GM21515 (cell line): ENCODE data around the gene KLHDC4.

ENCODE experiments used
- ATAC-seq: cut with Tn5 transposase; IDR thresholded peaks from one replicate; pipeline ENCODE4 v1.9.1; 2021; ENCODE audit not compliant: unreplicated experiment

KLHDC4 gene

DNA sequence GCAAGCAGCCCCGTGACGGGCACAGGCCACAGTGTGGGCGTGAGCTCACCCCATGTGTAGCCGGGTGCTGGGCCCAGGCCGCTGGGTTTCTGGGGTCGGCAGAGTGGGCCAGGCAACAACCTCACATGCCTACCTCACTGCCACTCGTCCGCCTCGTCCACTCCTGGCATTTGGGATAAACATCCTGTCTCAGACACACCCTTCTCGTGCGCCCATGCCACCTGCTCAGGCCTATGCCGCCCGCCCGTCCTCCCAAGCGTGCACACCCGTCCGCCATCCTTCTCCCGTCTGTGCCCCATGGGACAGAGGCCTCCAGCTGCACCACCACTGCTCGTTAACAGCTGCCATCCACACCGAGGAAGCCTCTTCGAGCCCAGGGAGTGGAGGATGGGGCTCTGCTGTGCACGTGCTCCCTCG lies 64.3 kb downstream of the KLHDC4 start:
- no peak for ATAC-seq

DNA sequence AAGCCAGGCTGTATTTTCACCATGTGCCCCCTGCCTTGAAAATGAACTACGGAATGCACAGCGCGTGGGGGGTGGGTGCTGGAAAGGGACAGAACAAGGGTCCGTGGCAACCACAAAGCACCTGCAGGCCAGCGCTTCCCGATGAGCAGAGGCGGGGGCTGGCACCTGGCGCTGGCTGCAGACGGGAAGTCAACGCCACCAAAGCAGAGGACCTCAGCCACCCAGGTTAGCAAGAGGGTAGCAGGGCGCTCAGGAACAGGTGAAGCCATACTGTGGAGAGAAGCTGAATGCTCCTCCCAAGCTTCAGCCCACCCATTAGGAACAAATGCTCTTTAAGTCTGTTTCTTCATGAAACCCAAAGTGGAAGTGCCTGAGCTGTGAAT lies 64.7 kb downstream of the KLHDC4 start:
- ATAC-seq = no peak

DNA sequence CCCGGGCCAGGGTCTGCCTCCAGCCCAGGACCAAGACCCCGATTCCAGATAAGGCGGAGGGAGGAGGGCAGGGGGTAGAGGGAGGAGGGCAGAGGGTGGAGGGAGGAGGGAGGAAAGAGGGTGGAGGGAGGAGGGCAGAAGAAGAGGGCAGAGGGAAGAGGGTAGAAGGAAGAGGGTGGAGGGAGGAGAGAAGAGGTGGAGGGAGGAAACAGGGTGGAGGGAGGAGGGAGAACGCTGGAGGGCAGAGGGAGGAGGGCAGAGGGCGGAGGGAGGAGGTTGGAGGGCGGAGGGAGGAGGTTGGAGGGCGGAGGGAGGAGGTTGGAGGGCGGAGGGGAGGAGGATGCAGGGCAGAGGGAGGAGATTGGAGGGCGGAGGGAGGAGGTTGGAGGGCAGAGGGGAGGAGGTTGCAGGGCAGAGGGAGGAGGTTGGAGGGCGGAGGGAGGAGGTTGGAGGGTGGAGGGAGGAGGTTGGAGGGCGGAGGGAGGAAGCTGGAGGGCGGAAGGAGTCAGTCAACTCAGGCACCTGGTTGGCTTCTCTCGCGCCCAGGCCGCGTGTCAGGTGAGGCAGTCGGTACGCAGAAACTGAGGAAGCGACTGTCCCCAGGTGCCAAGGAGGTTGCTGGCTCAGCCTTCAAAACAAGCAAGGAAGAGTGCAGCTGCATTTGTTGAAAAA lies 65.2 kb downstream of the KLHDC4 start:
- ATAC-seq = no peak

DNA sequence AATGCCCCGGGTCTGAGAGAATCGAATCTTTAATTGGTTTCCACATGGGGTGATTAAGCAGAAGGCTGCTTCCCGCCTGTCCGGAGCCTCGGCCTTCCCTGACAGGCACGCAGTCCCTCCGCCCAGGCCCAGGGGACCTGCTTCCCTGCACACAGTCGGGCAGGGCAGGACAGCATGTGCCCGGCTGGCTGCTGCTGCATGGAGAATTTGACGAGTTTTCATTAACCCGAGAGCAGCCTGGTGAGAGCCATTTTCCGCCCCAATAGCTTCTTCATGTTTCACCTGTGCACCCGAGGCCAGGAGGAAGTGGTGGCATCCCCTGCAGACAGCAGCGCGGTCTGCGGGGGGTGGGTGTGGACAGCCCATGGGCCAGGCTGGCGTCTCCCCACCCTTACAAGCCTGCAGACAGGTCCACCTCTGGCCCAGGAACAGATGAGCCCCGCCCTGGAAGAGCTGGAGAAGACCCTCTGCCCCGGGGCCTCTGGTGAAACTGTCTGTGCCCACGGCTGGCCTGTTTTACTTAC lies 67.0 kb downstream of the KLHDC4 start:
- no peak for ATAC-seq

DNA sequence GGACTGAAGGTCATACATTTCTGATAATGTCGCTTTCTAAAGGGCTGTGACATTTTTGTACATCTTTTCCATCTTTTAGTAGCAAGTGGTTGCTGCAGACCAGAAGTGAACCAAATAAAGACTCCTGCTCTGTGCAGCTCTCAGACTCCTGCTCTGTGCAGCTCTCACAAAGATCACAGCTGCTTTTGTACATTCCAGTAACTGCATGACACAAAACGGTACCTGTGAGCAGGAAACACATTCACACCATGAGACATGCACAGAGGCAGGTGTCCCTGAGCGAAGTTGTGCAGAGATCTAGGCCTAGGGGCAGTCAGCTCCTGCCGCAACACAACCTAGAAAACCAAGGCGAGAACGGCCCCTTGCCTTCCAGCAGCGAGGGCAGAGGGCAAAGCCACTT lies 67.5 kb downstream of the KLHDC4 start:
- ATAC-seq = no peak

DNA sequence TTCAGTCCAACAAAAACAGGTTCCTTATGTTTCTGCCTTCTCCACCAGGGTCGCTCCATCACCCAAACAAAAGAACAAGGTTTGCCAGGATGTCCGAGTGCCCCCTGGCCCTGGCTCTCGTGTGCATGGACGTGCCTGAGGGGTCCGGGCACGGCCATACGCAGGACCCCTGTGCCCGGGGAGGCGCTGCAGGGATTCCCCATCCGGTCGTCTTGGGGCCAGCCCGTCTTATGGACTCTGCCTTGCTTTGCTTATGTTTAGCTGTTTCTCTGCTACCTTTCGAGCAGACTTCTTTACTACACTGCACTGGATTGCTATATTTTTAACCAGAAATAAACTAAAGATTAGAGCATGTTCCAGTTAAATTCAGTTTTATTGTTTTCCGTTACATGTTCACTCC lies 68.0 kb downstream of the KLHDC4 start:
- ATAC-seq = no peak

DNA sequence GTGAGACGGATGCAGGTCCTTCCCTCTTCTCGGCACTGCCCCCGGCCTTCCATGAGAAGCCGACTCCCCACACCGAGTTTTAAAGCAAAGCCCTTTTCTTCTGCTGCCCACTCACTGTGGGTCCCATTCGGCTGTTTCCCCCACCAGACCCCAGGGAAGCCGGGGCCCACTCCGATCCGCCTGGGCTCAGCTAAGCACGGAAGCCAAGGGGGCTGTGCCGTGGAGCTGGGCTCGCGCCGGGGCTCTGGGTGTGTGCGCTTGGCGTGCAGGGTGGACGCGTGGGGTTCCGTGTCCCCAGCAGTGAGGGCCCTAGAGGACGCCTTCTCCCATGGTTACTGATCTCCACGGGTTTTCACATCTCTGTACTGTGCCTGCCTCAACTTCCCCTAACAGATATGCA lies 68.5 kb downstream of the KLHDC4 start:
- ATAC-seq = no peak

DNA sequence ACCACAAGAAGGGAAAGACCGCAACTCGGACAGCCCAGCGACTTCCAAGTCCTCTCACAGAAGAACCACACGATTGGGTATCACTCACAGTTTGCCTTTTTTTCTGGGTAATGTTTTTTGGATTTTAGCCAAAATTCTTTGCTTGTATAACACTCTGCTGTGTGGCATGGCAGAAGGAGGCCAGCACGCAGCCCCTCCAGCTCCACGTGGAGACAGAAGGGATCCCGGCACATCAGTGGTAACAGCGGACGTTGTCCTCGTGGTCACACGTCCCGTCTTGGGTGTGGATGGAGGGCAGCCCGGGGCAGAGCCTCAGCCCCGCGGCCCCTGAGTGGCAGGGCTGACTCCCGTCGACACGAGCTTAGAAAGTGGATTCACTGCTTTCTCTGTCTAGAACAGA lies 69.1 kb downstream of the KLHDC4 start:
- no peak for ATAC-seq

DNA sequence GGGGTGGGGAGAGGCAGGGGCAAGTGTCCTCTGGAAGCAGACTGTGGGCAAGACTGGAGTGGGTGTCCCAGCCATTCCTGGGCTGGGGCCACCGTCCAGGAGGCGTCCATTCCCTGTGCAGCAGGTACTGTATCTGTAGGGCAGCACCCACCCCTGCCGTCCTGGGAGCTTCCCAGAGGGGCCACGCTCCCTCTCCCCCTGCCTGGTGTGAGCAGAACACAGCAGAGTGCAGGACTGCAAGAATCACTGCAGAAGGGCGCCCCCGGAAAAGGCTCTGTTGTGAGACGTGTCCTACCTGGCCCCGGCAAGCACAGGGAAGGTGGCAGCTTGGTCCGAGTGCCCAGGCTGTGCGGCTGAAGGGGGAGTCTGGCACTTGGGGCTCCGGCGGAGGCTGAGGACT lies 70.3 kb downstream of the KLHDC4 start:
- no peak for ATAC-seq

DNA sequence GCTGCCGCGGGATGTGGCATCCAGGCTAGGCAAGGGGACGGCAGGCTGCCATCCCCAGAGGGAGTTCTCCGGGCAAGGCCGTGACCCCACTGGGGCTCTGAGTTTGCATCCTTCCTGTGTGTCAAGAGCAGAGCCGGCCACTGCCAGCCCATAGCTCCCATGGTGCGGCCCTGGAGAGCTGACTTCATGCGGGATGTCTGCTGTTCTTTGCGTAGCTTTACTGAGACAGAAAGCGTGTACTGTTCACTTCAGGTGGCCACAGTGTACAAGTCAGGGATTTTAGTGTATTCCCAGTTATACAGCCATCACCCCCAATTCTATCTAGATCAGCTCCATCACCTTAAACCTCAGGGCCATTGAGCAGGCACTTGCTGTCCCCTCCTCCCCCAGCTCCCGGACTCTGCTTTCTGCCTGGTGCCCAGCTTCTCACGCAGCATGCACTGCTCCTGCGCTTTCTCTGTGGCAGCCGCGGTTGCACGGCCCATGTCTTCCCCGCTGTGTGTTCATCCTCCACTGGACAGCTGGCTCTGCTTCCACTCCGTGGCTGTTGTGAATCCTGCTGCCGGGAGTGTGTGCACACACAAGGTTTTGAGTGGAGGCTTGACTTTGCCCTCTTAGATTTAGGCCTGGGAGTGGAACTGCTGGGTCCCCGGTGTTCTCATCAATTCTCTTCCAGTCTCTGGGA lies 71.2 kb downstream of the KLHDC4 start:
- no peak for ATAC-seq

DNA sequence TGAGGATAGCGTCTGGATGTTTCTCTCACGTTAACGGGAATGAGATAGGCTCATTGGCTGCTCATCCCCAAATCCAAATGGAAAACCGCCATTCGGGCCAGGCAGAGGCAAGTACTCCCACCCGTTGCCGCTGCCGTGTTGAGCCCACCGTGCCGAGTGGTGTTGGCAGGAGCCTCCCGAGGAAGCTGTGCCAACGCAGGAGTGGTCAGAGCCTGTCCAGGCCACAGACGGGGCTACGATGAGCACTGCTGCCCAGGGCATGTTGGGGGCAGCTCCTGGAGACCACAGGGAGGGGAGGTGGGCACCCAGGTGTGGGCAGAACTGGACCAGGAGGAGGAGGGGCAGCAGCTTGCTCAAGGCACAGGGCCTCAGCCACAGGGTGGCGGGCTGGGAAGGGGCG lies 72.0 kb downstream of the KLHDC4 start:
- ATAC-seq = no peak

DNA sequence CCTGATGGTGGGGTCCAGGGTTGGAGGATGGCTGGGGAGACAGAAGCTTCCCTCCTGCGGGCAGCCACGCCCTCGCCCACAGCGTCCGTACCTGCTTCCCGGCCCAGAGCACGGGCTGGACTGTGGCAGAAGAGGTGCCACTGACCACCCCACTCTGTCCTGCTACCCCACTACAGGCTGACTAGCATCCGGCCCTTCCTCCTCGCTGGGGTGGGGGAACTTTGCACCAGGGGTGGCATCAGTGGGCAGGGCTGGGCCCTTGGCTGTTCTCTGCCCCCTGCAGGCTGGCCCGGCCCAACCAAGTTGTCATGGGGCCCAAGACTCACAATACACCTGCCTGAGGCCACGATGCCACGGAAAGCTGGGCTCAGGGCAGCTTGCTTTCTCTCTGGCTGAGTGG lies 73.0 kb downstream of the KLHDC4 start:
- ATAC-seq = no peak

DNA sequence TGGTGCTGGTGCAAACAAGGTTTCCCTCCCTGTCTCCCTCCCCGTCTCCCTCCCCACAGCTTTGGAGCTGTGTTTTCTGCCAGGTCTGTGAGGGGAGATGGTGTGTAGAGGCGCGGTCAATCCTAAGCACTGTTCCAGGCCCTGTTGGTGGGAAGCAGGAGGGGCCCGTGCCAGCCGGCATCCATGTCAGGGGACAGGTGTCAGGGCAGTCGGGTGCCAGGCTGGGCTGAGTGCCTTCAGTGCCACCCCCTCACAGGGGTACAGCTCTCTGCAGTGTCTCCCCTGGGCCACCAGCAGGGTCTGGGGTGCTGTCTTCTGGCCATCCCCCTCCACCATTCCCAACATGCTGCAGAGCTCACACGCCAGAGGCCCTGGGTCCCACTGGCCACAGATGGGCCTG lies 73.6 kb downstream of the KLHDC4 start:
- no peak for ATAC-seq

DNA sequence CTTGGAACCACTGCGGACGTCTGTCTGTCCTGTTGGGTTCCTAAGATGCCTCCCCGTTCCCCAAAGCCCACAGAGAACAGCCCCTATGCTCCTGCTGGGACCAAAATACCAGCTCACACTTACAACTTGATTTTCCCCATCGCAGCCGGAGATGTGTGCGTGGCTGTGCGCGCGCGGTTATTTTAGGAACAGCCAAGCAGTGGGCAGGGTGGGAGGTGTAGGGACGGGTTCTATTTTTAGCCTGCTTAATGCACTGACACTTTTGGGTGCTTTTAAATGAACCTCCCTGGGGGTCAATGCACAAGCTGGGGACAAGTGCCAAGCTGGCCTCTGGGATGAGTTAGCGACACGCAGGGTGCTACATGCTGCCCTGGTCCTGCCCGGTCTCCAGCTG lies 74.1 kb downstream of the KLHDC4 start:
- ATAC-seq = no peak

DNA sequence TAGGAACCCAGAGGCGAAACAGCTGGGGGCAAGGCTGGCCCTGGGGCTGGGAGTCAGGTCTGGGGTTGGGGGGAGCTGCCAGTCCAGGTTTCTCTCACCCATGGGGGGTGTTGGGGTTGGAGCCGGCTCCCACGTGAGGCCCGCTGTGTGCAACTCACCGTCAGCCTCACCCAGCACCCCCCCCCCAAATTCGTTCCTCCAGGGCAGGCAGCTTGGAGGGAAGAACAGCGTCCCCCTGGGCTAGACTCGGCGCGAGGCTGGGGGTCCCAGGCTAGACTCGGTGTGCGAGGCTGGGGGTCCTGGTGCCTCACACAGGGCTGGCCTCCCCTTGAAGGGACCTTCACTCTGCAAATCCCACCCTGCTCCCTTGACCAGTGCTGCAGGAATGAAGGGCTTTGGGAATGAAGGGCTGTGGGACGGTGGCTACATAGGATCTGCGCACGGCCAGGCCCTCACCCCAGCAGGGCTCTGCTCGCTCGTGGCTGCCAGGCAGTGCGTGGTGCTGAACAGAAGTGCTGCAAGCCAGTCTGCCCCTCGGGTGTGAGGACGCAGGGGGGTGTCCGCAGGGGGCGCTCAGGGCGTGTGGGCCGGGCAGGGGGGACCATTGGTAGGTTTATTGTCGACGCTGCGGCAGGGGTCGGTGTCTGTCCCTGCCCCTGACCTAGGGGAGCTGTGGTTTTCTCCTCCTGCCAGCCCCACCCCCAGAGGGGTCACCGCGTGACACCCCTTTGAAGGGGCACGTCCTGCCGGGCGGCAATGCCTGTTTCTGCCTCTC lies 74.7 kb downstream of the KLHDC4 start:
- ATAC-seq = no peak

DNA sequence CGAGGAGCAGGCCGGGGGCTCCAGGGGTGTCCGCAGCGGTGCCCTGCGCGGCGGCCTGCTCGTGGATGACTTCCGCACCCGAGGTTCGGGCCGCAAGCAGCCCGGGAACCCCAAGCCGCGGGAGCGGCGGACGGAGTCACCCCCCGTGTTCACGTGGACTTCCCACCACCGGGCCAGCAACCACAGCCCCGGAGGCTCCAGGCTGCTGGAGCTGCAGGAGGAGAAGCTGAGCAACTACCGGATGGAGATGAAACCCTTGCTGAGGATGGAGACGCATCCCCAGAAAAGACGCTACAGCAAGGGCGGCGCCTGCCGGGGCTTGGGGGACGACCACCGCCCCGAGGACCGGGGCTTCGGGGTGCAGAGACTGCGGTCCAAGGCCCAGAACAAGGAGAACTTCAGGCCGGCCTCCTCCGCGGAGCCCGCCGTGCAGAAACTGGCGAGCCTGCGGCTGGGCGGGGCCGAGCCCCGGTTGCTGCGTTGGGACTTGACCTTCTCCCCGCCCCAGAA lies 75.8 kb downstream of the KLHDC4 start:
- no peak for ATAC-seq

DNA sequence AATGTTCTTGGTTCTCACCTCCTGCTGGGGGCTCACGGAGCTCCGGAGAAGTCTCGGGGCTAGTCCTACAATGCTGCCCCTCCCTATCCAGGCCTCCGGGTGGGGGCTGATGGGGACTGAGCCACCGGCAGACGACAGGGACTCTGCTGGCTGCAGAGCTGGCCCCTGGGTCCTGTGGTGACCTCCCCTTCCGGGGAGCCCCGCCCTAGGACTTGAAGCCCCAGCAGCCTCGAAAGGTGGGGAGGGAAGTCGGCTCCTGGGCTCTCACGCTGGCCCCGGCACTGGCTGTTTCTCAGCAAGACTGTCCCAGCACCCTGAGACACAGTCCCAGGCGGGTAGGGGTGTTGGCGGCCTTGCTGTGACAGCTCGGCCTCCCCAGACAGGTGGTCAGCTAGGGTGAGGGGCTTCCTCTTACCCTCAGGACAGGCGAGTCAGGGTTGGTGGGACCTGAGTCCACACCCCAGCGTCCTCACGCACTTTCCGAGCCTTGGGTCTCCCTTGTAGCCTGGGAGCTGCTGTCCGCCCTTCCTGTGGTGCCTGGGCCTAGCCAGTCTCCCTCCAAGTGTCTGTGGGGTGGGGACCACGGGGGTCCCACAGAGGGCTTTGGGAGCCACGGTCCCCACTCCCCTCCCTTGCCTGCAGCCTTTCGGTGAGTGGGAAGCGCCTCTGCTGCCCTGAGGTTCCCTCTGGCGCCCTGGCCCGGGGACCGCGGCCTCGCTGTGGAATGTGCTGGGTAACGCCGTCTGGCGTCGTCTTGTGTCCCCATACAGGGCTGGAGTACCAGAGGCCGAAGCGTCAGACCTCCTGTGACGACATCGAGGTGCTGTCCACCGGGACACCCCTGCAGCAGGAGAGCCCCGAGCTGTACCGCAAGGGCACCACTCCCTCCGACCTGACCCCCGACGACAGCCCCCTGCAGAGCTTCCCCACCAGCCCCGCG lies 76.6 kb downstream of the KLHDC4 start:
- no peak for ATAC-seq

DNA sequence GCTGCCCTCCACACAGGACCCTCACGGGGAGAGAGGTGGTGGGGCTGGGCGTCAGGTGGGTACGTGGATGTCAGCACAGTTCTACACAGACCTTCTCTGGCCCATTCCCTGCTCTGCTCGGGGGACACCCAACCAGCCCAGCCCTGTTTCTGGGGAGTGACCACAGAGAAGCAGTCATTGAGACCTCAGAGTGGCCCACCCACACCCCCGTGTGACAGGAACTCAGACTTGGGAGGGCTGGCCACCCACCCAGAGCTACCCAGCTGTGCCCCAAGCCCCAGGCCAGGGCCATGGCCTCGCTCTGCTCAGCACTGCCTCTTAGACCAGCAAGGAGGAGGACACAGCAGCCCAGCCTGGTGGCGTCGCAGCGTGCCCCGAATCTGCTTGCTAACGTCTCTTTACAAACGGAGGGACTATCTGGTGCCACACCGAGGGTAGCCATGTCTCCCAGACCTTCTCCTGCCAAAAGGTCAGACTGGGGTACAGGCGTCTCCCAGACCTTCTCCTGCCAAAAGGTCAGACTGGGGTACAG lies 77.7 kb downstream of the KLHDC4 start:
- no peak for ATAC-seq

DNA sequence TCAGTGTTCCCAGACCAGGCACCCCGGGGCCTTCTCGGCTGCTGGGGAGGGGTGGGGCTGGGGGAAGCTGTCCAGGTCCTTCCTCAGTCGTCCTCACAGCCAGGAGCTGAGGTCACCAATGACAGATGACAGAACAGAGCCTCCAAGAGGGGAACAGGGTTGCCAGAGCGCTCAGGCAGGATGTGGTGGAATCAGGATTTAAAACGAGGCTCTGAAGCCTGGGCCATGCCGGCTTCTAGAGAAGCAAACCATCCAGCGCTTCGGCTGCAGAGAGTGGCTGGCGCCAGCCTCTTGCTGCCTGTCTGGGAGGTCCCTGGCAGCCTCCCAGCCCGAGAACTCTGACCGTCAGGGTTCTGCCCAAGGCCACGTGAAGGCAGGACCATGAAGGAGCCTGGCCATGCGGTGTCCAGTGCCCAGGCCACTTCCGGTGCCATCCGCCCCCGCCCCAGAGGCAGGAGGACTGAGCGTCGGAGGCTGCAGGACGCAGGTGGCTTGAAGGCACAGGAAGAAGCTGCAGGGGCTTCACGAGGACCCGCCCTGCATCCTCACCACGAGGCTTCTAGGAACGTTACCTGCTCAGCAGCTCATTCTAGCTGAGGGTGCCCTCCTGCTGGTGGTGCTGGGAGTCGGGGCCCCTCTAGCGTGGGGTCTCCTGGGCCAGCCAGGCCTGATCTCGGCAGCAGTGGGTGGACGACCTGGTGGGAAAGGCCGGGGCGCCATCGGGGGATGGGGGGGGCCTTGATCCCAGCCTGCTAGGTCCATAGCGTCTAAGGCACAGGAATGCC lies 78.5 kb downstream of the KLHDC4 start:
- ATAC-seq = no peak

DNA sequence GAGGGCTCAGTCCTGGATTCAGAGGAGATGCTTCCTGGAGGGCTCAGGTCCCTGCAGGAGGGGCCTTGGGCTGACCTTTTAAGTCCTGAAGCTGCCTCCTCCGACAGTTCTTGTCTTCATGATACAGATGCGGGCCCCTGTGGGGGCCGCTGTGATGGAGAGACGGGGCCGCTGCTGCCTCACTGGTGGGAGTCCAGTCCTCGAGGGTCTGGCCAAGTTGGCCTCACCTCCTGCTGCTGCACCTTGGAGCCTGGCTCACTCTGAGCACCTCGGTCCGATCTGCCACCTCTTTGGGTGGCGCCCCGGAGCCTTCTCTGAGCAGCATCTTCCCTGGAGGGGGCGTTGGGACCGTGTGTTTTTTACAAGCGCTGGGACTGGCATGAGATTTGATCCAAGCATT lies 79.1 kb downstream of the KLHDC4 start:
- ATAC-seq = no peak
